H9 (cell line): ENCODE data around the gene MDFIC. TPM values are rescaled to one million over a fixed set of nuclear protein-coding genes. Genes with fewer than 3 reads are reported as not detected.

Source experiments
- DNase-seq: peaks from one replicate; pipeline ENCODE4 v3.0.0-alpha.2; 2017
- H2AFZ ChIP-seq: one replicate; pipeline ENCODE4 v1.6.1; 2013; ENCODE audit warnings: mild to moderate bottlenecking, low read length, control low read depth, moderate library complexity
- H2AK5ac ChIP-seq: 2 replicates; pipeline ENCODE4 v1.6.1; 2013; ENCODE audit warnings: low read length, control low read depth, mixed read lengths; ENCODE audit not compliant: insufficient read length
- H2BK120ac ChIP-seq: one replicate; pipeline ENCODE4 v1.6.1; 2013; ENCODE audit warnings: low read depth, mild to moderate bottlenecking, low read length, control low read depth, inconsistent platforms; ENCODE audit not compliant: poor library complexity, severe bottlenecking
- H2BK12ac ChIP-seq: 2 replicates; pipeline ENCODE4 v1.6.1; 2013; ENCODE audit warnings: low read length, control low read depth, mixed read lengths, low read depth; ENCODE audit not compliant: insufficient read length
- H2BK15ac ChIP-seq: 2 replicates; pipeline ENCODE4 v1.6.1; 2013; ENCODE audit warnings: low read depth, low read length, control low read depth
- H2BK20ac ChIP-seq: one replicate; pipeline ENCODE4 v1.6.1; 2013; ENCODE audit warnings: low read depth, mild to moderate bottlenecking, low read length, control low read depth, inconsistent platforms; ENCODE audit not compliant: poor library complexity, severe bottlenecking
- H2BK5ac ChIP-seq: 2 replicates; pipeline ENCODE4 v1.6.1; 2013; ENCODE audit warnings: low read length, control low read depth, mixed read lengths; ENCODE audit not compliant: insufficient read length
- H3K14ac ChIP-seq: 2 replicates; pipeline ENCODE4 v1.6.1; 2013; ENCODE audit warnings: low read length, control low read depth; ENCODE audit not compliant: insufficient read depth
- H3K18ac ChIP-seq: 2 replicates; pipeline ENCODE4 v1.6.1; 2013; ENCODE audit warnings: low read depth, mild to moderate bottlenecking, mixed read lengths, low read length, control low read depth; ENCODE audit not compliant: insufficient read length
- H3K23ac ChIP-seq: 2 replicates; pipeline ENCODE4 v1.6.1; 2013; ENCODE audit warnings: low read length, control low read depth, mixed read lengths, low read depth; ENCODE audit not compliant: insufficient read length
- H3K23me2 ChIP-seq: 2 replicates; pipeline ENCODE4 v1.6.1; 2013; ENCODE audit warnings: low read depth, mild to moderate bottlenecking, mixed read lengths, low read length, control low read depth; ENCODE audit not compliant: insufficient read length, poor library complexity, severe bottlenecking
- H3K27ac ChIP-seq: 2 replicates; pipeline ENCODE4 v1.5.1; 2013; ENCODE audit warnings: low read length, control low read depth, mixed read lengths, low read depth; ENCODE audit not compliant: insufficient read length
- H3K27me3 ChIP-seq: 2 replicates; pipeline ENCODE4 v1.6.1; 2013; ENCODE audit warnings: low read length, control low read depth, inconsistent platforms; ENCODE audit not compliant: insufficient read depth
- H3K4ac ChIP-seq: 2 replicates; pipeline ENCODE4 v1.6.1; 2013; ENCODE audit warnings: low read depth, mild to moderate bottlenecking, control low read depth, inconsistent platforms, low read length, moderate library complexity
- H3K4me1 ChIP-seq: 2 replicates; pipeline ENCODE4 v1.6.1; 2013; ENCODE audit warnings: low read length, control low read depth, inconsistent platforms; ENCODE audit not compliant: insufficient read depth
- H3K4me2 ChIP-seq: 2 replicates; pipeline ENCODE4 v1.6.1; 2013; ENCODE audit warnings: low read length, control low read depth, mixed read lengths; ENCODE audit not compliant: insufficient read length, insufficient read depth
- H3K56ac ChIP-seq: 2 replicates; pipeline ENCODE4 v1.6.1; 2013; ENCODE audit warnings: low read depth, mild to moderate bottlenecking, mixed read lengths, low read length, control low read depth; ENCODE audit not compliant: insufficient read length
- H3K79me1 ChIP-seq: 2 replicates; pipeline ENCODE4 v1.6.1; 2013; ENCODE audit warnings: low read depth, mild to moderate bottlenecking, moderate library complexity, low read length, control low read depth, inconsistent platforms; ENCODE audit not compliant: insufficient read depth, poor library complexity, severe bottlenecking
- H3K79me2 ChIP-seq: 2 replicates; pipeline ENCODE4 v1.6.1; 2013; ENCODE audit warnings: low read length, control low read depth, inconsistent platforms; ENCODE audit not compliant: insufficient read depth
- H3K9ac ChIP-seq: 2 replicates; pipeline ENCODE4 v1.6.1; 2013; ENCODE audit warnings: low read length, control low read depth, mixed read lengths; ENCODE audit not compliant: insufficient read length; ENCODE audit errors: extremely low read depth
- H3K9me3 ChIP-seq: one replicate; pipeline ENCODE4 v1.6.1; 2013; ENCODE audit warnings: low read depth, low read length, inconsistent platforms; ENCODE audit not compliant: control insufficient read depth
- H3T11ph ChIP-seq: one replicate; pipeline ENCODE4 v1.6.1; 2013; ENCODE audit warnings: mild to moderate bottlenecking, low read length, control low read depth, inconsistent platforms
- H4K20me1 ChIP-seq: one replicate; pipeline ENCODE4 v1.6.1; 2013; ENCODE audit not compliant: control insufficient read depth, insufficient read length, insufficient read depth
- H4K5ac ChIP-seq: 2 replicates; pipeline ENCODE4 v1.6.1; 2013; ENCODE audit warnings: low read depth, mild to moderate bottlenecking, mixed read lengths, low read length, control low read depth; ENCODE audit not compliant: insufficient read length
- H4K8ac ChIP-seq: replicated peaks from 2 replicates; pipeline ENCODE4 v1.6.1; 2013; ENCODE audit warnings: low read length, control low read depth, mixed read lengths, low read depth; ENCODE audit not compliant: insufficient read length
- H4K91ac ChIP-seq: 2 replicates; pipeline ENCODE4 v1.6.1; 2013; ENCODE audit warnings: low read depth, mild to moderate bottlenecking, moderate library complexity, mixed read lengths, low read length, control low read depth; ENCODE audit not compliant: insufficient read length
- H3K27ac Mint-ChIP-seq, 3 experiments: 2 replicates in 2 of 3; 3 replicates in 1 of 3; pipeline ENCODE4 v1.8.0; 2020 to 2021; ENCODE audit warnings: mixed read lengths in 3 of 3, mild to moderate bottlenecking in 1 of 3, moderate library complexity in 1 of 3
- H3K27me3 Mint-ChIP-seq: 2 replicates; pipeline ENCODE4 v1.8.0; 2021; ENCODE audit warnings: low read depth, mild to moderate bottlenecking, moderate library complexity, mixed read lengths
- H3K36me3 Mint-ChIP-seq, 3 experiments: 2 replicates in 2 of 3; 3 replicates in 1 of 3; pipeline ENCODE4 v1.8.0; 2020 to 2021; ENCODE audit warnings: low read depth in 3 of 3, mixed read lengths in 3 of 3; ENCODE audit not compliant: insufficient read depth in 1 of 3
- H3K4me1 Mint-ChIP-seq, 2 experiments: 2 replicates each; pipeline ENCODE4 v1.8.0; 2020; ENCODE audit warnings: mixed read lengths in 2 of 2
- H3K4me3 Mint-ChIP-seq, 2 experiments: 2 replicates in 1 of 2; 3 replicates in 1 of 2; pipeline ENCODE4 v1.8.0; 2020 to 2021; ENCODE audit warnings: mild to moderate bottlenecking in 2 of 2, mixed read lengths in 2 of 2, moderate library complexity in 1 of 2
- H3K9me3 Mint-ChIP-seq, 2 experiments: 2 replicates in 1 of 2; 3 replicates in 1 of 2; pipeline ENCODE4 v1.8.0; 2020; ENCODE audit warnings: mild to moderate bottlenecking in 2 of 2, mixed read lengths in 2 of 2, moderate library complexity in 1 of 2
- CTCF ChIP-seq: fragments of 200-600 bp; sonication (generic); conservative IDR thresholded peaks from 3 replicates; pipeline ENCODE4 v1.8.0; 2021; ENCODE audit warnings: antibody characterized with exemption, mild to moderate bottlenecking
- WGBS: extraction: QIAGEN DNeasy Blood & Tissue Kit; methylation state at CpG from one replicate; pipeline ENCODE4 v1.1.7; 2013; ENCODE audit warnings: missing lambda C conversion rate, low lambda C conversion rate, mixed read lengths; ENCODE audit not compliant: insufficient read length; ENCODE audit errors: extremely low coverage; 5-methylcytosine and 5-hydroxymethylcytosine counted together
- total RNA-seq: library from RNA; stranded (reverse); gene quantifications from 2 replicates; pipeline ENCODE4 v1.2.1, GENCODE V29; 2021

The MDFIC gene
- total RNA-seq, 1 experiment from 2014 or later, result 2.0 TPM

- no peak overlapping the region for H3K18ac ChIP-seq
- Mint-ChIP-seq H3K27ac (peak overlapping the region in 2 of 3 experiments; percentile 28 to 34; a peak in 6 of 7 replicates), H3K9me3 (peaks cover 0 to 4% of the 10 kb centered on the region in 2 experiments; a peak in 2 of 5 replicates), H3K36me3 (peaks cover 0 to 5% (median 0%) of the 10 kb centered on the region in 3 experiments; a peak in 3 of 7 replicates), H3K27me3 (no peaks in the 10 kb centered on the region), H3K4me1 (peaks cover 19 to 23% of the 10 kb centered on the region in 2 experiments), H3K4me3 (no peak overlapping the region)
- no peak overlapping the region for H2AK5ac ChIP-seq
- WGBS, result no CpG with 5 or more reads among the region's 3 CpGs
- TF ChIP-seq CTCF, result peak; percentile 21; the same call in 1 of the 3 replicates
- H3K27me3 ChIP-seq, result no peaks in the 10 kb centered on the region
- H2BK15ac ChIP-seq, result no peak overlapping the region
- H3K79me2 ChIP-seq, result no peaks in the 10 kb centered on the region
- no peak overlapping the region for H2BK20ac ChIP-seq
- no peaks in the 10 kb centered on the region for H3K9me3 ChIP-seq
- H2BK120ac ChIP-seq, result no peak overlapping the region
- no peak overlapping the region for H3K56ac ChIP-seq
- no peaks in the 10 kb centered on the region for H3K23me2 ChIP-seq
- no peak overlapping the region for H3K9ac ChIP-seq
- no peak overlapping the region for H2AFZ ChIP-seq
- no peak overlapping the region for H3K14ac ChIP-seq
- no peaks in the 10 kb centered on the region for H3K79me1 ChIP-seq
- no peak overlapping the region for H3T11ph ChIP-seq
- H4K91ac ChIP-seq, result no peak overlapping the region
- no peak overlapping the region for H3K4ac ChIP-seq
- no peak overlapping the region for H2BK5ac ChIP-seq
- no peak overlapping the region for H2BK12ac ChIP-seq
- no peaks in the 10 kb centered on the region for H4K20me1 ChIP-seq
- H3K4me1 ChIP-seq, result peaks cover 7% of the 10 kb centered on the region
- no peak overlapping the region for H3K27ac ChIP-seq
- DNase-seq, result no peak
- H4K5ac ChIP-seq, result no peak overlapping the region
- no peak overlapping the region for H3K23ac ChIP-seq
- H3K4me2 ChIP-seq, result no peak overlapping the region
- H4K8ac ChIP-seq, result no peak overlapping the region
Measured at GRCh38 chr7:114986190-114987180, 64.6 kb downstream of the MDFIC start.
